Stimulated activated CD4-positive, alpha-beta T cell treated with anti-CD3 and anti-CD28 coated beads, Interleukin-1b, Interleukin-23, amount 100 ng/mL, for 24 hours (primary cell): ENCODE data around the gene NRXN3.
"Not testable (repeated sequence)": the region's sequence is repeated elsewhere in the genome, so short reads cannot be mapped to it uniquely, and the experiment has no call there.

Experiments
- DNase-seq, 4 experiments: peaks; one replicate each; pipeline ENCODE4 v3.0.0-alpha.2; 2020; ENCODE audit warnings: low read depth in 4 of 4, low spot score in 1 of 4

NRXN3 gene

DNA sequence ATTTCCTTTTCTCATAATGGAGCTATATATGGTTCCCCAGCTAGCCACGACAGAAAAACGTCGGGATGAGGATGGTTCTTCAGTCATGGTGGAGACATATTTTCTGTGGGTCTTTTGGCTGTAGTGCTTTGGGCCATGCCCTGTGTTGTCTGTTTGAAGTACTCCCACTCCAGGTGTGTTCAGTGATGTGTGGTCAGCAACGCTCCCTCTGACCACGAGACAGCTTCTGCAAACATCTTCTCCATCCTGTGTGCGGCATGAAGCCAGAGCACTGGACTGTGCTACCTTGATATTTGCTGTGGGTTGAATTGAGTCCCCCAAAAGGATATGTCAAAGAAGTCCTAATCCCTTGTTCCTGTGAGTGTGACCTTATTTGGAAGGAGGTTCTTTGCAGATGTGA is 931.2 kb downstream of the NRXN3 start:
- no peak for DNase-seq

GRCh38 chr14:79103764-79104163 is 933.6 kb downstream of the NRXN3 start:
- DNase-seq: no peak

DNA sequence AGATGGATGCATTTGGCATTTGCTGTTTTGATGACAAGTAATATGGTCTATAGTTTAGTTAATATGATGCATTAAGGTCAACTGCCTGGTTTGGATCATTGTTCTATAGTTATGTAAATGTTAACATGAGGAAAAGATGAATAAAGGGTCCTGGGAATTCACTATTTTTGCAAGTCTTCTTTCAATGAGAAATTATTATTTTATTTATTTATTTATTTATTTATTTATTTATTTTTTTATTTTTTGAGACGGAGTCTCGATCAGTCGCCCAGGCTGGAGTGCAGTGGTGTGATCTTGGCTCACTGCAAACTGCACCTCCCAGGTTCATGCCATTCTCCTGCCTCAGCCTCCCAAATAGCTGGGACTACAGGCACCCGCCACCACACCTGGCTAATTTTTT is 940.4 kb downstream of the NRXN3 start:
- not testable (repeated sequence) for DNase-seq

- no peak for DNase-seq
Measured at GRCh38 chr14:79111987-79112501, 941.9 kb downstream of the NRXN3 start.

DNA sequence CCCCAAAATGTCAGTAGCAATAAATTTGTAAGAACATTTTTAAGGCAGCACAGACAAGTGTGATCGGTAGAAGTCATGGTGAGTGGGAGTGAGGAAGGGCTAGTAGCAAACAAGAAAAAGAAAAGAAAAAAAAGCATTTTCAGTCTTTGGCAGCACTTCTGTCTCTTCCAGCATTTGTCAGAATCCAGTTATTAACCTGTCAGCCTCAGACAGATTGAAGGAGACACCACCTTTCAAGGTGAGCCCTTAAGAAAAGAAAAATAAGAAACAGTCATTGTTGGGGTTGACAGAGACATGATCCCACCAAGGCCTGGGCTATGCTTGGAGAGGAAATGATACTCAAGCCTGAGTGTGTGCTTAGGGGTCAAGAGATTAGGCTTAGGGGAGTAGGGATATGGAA is 947.4 kb downstream of the NRXN3 start:
- no peak for DNase-seq

- no peak for DNase-seq
Measured at GRCh38 chr14:79118291-79118690, 948.1 kb downstream of the NRXN3 start.

DNA sequence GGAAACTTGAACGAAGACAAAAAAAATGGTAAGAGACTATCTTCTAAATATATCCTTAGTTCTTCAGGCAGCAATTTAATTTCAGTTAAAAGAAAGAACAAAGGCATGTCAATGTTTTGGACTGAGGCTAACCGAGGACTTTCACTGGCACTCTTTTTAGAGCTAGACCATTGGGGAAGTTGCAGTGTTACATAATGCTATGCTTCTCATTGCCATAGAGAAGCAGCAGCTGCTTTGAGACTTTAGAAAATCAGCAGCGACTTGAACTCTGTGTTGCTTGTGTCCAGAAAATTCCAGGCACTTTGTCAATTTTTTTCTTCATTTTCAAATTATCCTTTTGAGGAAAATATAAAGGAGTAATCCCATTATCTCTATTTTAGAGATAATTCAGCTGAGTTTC is 964.2 kb downstream of the NRXN3 start:
- DNase-seq: no peak

DNA sequence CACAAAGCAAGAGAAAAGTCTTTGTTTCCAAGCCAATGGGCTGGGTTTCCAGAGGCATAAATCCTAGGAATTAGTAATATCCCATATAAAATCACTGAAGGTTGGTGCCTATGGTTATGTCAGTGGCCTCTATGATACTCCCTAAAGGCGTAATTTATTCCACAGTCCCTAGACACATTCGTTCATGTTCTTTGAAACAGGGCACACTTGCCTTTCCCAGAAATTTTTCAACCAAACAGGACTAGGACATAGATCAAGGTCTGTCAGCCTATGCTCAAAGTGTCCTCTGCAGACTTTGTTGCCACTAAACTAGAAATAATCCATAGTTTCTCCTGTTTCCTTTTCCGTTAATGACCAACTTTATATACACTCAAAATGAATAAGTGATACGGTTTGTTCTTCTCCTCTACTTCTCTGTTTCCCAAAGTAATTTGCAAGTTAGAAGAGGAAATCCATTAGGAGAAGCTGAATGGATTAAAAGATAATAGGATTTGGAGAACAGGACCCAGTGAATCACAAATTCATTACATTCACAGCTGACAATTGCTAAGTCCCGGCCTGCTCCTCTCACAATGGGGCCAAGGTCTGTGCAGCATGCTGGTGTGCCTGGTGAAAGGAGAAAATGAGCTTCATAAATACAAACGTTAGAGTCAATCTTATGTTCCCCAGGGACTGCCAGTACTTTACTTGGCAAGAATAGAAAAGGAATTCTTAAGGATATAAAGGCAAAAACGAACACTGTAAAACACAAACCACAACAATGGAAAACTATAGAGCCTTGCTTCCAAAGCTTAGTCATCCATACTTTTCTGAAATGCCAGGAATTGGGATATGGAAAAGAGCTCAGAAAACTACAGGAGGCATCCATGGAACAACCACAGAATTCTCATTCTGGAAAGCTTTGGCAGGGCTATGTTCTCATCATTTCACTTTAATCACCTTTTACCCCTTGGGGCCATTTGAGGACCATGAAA is 966.2 kb downstream of the NRXN3 start:
- DNase-seq: no peak

GRCh38 chr14:79137045-79137430 is 966.9 kb downstream of the NRXN3 start:
- no peak for DNase-seq

GRCh38 chr14:79137836-79138235 is 967.7 kb downstream of the NRXN3 start:
- no peak for DNase-seq

- DNase-seq: no peak
Measured at GRCh38 chr14:79144896-79145295, 974.7 kb downstream of the NRXN3 start.

DNA sequence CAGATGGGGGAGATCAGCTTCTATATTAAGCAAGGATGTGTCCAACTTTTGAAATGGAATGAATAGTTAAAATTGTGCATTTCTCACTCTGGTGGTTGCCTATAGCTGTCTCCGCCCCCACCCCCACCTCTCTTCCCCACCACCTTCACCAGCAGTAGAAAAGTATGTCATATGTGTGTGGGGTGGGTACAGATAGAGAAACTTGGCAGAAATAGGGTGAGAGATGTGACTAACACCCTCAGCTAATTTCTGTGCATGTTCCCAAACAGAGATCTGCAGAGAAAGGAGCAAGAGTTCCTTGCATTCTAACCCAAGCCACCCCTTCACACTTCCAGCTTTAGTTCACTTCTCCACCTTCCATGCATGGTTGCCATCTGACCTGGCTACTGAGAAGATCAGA is 980.1 kb downstream of the NRXN3 start:
- DNase-seq: no peak

DNA sequence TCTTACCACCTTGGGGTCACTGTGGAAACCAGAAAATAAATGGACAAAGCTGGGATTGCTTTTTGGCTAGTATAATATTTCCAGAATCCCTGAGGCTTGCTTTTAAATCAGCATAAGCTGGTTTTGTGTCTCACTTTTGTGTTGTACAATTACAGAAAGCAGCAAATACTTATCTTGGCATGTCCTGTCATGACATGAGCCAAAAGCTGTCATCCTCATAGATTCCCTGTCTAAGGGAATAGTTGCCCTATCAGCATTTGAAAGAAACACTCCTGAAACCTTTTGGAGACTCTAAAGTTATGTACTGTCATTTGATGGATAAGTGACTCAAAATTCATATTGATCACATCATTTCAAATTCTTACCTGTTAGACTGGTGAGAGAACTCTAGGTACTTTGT is 987.2 kb downstream of the NRXN3 start:
- DNase-seq: no peak

DNA sequence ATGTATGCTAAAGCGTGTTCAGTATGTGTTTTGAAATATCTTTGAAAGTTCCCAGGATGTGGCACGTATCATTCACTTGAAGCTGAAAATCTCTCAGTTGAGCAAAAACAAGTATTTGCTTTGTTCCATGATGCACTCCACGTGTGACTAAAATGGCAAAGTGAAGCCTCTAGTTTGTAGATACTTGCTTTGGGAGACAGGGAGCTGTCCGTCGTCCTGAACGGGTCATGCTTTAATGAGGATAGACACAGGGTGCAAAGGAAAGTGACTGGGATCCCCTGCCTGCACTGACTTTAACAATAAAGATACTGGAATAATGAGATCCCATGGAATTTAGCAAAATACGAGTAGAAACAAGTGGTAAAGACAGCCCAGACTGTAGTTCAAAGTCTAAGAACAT is 991.4 kb downstream of the NRXN3 start:
- no peak for DNase-seq

DNA sequence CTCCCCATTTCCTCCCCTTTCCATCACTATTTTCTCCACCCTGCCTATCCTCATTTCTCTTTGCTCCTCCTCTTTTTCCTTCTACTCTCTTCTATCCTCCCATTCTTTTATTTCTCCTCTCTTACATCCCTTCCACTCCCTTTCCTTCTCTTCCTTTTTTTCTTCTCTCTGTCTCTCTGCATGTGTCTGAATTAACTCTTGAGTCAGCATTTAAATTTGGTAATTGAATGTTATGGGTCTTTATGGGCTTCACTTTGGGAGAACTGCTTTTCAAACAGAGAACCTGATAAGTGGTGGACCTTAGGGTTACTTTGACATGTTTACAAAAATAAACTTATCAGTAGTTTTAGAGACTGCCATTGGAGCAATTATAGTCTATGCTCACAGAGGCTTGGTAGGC is 992.7 kb downstream of the NRXN3 start:
- no peak for DNase-seq

DNA sequence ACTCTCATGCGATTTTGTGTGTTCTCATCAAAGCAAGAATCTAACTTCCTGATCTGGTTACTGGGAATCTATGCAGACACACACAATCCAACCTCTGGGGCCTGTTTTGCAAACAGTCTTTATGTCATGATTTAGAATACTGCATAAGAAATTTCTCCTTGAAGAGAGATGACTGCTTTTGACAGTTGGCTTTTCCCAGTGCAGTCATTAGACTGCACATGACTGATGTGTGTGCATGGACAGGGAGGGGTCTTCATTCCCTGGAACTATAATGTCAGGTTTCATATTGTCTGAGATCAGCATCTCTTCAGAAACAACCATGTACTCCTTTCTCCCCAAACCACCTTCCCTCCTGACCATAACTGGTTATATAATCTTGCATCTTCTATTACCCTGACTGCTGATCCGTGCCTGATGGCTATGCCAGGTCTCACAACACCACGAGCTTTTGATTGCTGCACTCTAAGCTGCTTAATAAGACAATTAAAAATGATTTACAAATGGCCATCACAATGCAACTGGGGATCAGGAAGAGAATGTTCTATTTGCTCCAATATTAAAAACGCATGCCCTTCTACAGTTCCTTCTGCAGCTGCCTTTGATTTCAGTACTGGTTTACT is 995.4 kb downstream of the NRXN3 start:
- no peak for DNase-seq

- DNase-seq: no peak
Measured at GRCh38 chr14:79166171-79166570, 996.0 kb downstream of the NRXN3 start.

GRCh38 chr14:79167957-79168356 is 997.8 kb downstream of the NRXN3 start:
- no peak for DNase-seq

- no peak for DNase-seq
Measured at GRCh38 chr14:79175671-79176070, 1005.5 kb downstream of the NRXN3 start.

- no peak for DNase-seq
Measured at GRCh38 chr14:79177106-79177505, 1006.9 kb downstream of the NRXN3 start.

- DNase-seq: no peak
Measured at GRCh38 chr14:79178719-79179118, 1008.5 kb downstream of the NRXN3 start.

- DNase-seq: no peak
Measured at GRCh38 chr14:79179985-79180384, 1009.8 kb downstream of the NRXN3 start.
